Measurements from ENCODE around the gene WDR88. TPM values are rescaled to one million over a fixed set of nuclear protein-coding genes. Genes with fewer than 3 reads are reported as not detected.

Gene WDR88
- polyA plus RNA-seq, 3 donors: not detected

GRCh38 chr19:33220115-33220514 is 88.2 kb downstream of the WDR88 start:
- intact Hi-C loops (cut with micrococcal nuclease): no loop called here
- H2AFZ ChIP-seq (ENCODE audit: insufficient read depth, low read depth, low read length, poor library complexity, severe bottlenecking): no peak overlapping the region
- no peak overlapping the region for H3K4me3 ChIP-seq (replicated peaks in 1 of 3; ENCODE audit: low read depth in 2 of 3, low read length in 3 of 3)
- H3K4me1 ChIP-seq (ENCODE audit: control insufficient read depth in 1 of 2, insufficient read depth in 2 of 2, low read length in 2 of 2): peaks cover 0 to under 1% of the 10 kb centered on the region in 2 donors
- Mint-ChIP-seq H3K36me3 (peaks cover 0 to 3% of the 10 kb centered on the region in 2 donors), H3K9me3 (peaks cover 0 to 9% (median 0%) of the 10 kb centered on the region in 7 donors), H3K27ac (no peak overlapping the region), H3K27me3 (ENCODE audit: low read depth in 3 of 3) (peaks cover 21 to 37% (median 31%) of the 10 kb centered on the region in 3 donors), H3K4me3 (no peak overlapping the region), H3K4me1 (peaks cover 2% of the 10 kb centered on the region)
- H3K36me3 ChIP-seq (replicated peaks in 1 of 2; ENCODE audit: control insufficient read depth in 1 of 2, insufficient read depth in 2 of 2, low read length in 2 of 2): no peaks in the 10 kb centered on the region
- no peaks in the 10 kb centered on the region for H3K79me2 ChIP-seq (ENCODE audit: insufficient read depth, low read length)
- H4K20me1 ChIP-seq (ENCODE audit: insufficient read depth, low read length): no peaks in the 10 kb centered on the region
- H3K4me2 ChIP-seq (replicated peaks; ENCODE audit: extremely low read depth, low read length, poor library complexity, severe bottlenecking): no peak overlapping the region
- H3K9ac ChIP-seq (ENCODE audit: insufficient read depth, low read length, poor library complexity, severe bottlenecking): no peak overlapping the region
- H3K27me3 ChIP-seq (ENCODE audit: control insufficient read depth in 2 of 2, insufficient read depth in 2 of 2, low read length in 2 of 2): peaks cover 5 to 18% of the 10 kb centered on the region in 2 donors
- TF ChIP-seq CTCF (IDR thresholded peaks at IDR 0.05): no peak
- H3K9me3 ChIP-seq (replicated peaks in 1 of 2; ENCODE audit: control insufficient read depth in 1 of 2, insufficient read depth in 1 of 2, low read length in 2 of 2): peaks cover 0 to 6% of the 10 kb centered on the region in 2 donors
- no peak overlapping the region for H3K27ac ChIP-seq (ENCODE audit: low read depth in 1 of 2, low read length in 2 of 2)
- WGBS (ENCODE audit: insufficient coverage): 68% methylated on average over 16 of the region's 18 CpGs
- no peak for DNase-seq

GRCh38 chr19:33220735-33221134 is 88.8 kb downstream of the WDR88 start:
- no peak for TF ChIP-seq CTCF (IDR thresholded peaks at IDR 0.05)
- intact Hi-C loops (cut with micrococcal nuclease): no loop called here
- Mint-ChIP-seq H3K9me3 (peaks cover 0 to 9% (median 0%) of the 10 kb centered on the region in 7 donors), H3K36me3 (peaks cover 0 to 3% of the 10 kb centered on the region in 2 donors), H3K4me3 (no peak overlapping the region), H3K4me1 (peaks cover 2% of the 10 kb centered on the region), H3K27ac (no peak overlapping the region), H3K27me3 (ENCODE audit: low read depth in 3 of 3) (peaks cover 24 to 43% (median 32%) of the 10 kb centered on the region in 3 donors)
- H3K27ac ChIP-seq (ENCODE audit: low read depth in 1 of 2, low read length in 2 of 2): no peak overlapping the region
- H3K9me3 ChIP-seq (replicated peaks in 1 of 2; ENCODE audit: control insufficient read depth in 1 of 2, insufficient read depth in 1 of 2, low read length in 2 of 2): peaks cover 0 to 10% of the 10 kb centered on the region in 2 donors
- H3K4me2 ChIP-seq (replicated peaks; ENCODE audit: extremely low read depth, low read length, poor library complexity, severe bottlenecking): no peak overlapping the region
- 97% methylated on average over 9 of the region's 9 CpGs for WGBS (ENCODE audit: insufficient coverage)
- H4K20me1 ChIP-seq (ENCODE audit: insufficient read depth, low read length): no peaks in the 10 kb centered on the region
- DNase-seq: no peak
- no peaks in the 10 kb centered on the region for H3K36me3 ChIP-seq (replicated peaks in 1 of 2; ENCODE audit: control insufficient read depth in 1 of 2, insufficient read depth in 2 of 2, low read length in 2 of 2)
- H3K9ac ChIP-seq (ENCODE audit: insufficient read depth, low read length, poor library complexity, severe bottlenecking): no peak overlapping the region
- no peak overlapping the region for H3K4me3 ChIP-seq (replicated peaks in 1 of 3; ENCODE audit: low read depth in 2 of 3, low read length in 3 of 3)
- H3K79me2 ChIP-seq (ENCODE audit: insufficient read depth, low read length): no peaks in the 10 kb centered on the region
- H3K27me3 ChIP-seq (ENCODE audit: control insufficient read depth in 2 of 2, insufficient read depth in 2 of 2, low read length in 2 of 2): peaks cover 8 to 21% of the 10 kb centered on the region in 2 donors
- H3K4me1 ChIP-seq (ENCODE audit: control insufficient read depth in 1 of 2, insufficient read depth in 2 of 2, low read length in 2 of 2): peaks cover 2 to 3% of the 10 kb centered on the region in 2 donors
- H2AFZ ChIP-seq (ENCODE audit: insufficient read depth, low read depth, low read length, poor library complexity, severe bottlenecking): no peak overlapping the region
